Measurements from ENCODE around the gene PHPT1. TPM values are rescaled to one million over a fixed set of nuclear protein-coding genes. Genes with fewer than 3 reads are reported as not detected.
"Not testable (repeated sequence)": the region's sequence is repeated elsewhere in the genome, so short reads cannot be mapped to it uniquely, and the experiment has no call there.

PHPT1 gene
- total RNA-seq, 5 donors from 2014 or later (not counting 1 experiment from before 2014, with no cell fraction given), result 23.3 to 56.8 (median 43.5) TPM

DNA sequence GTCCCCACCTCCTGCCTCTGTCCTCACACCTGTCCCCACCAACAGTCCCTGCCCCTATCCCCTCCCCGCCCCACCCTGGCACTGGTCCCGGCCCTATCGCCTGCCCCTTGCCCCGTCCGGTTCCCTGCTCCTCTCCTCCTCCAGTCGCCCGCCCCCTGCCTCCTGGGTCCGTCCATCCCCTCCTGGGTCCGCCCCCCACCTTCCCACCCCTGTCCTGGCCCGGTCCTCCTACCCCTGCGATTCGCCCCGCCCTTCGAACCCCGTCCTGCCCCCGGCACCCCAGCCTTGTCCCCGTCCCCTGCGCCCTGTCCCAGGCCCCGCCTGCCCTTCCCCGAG, 16.5 kb downstream of the PHPT1 start:
- peak overlapping the region; percentile 58 to 60 for H3K4me3 ChIP-seq (ENCODE audit: control insufficient read depth in 1 of 2, extremely low read depth in 1 of 2, low read length in 1 of 2)
- 0% methylated on average over 9 of the region's 20 CpGs for WGBS (ENCODE audit: insufficient coverage)
- no peaks in the 10 kb centered on the region for H3K9me3 Mint-ChIP-seq
- H3K36me3 ChIP-seq (ENCODE audit: control insufficient read depth in 2 of 2, extremely low read depth in 1 of 2, insufficient read depth in 1 of 2, low read length in 1 of 2), result peaks cover 17 to 29% of the 10 kb centered on the region in 2 donors
- CTCF ChIA-PET, result interaction anchor here in 1 of 2 donors (0.6 kb wide), 1 partner anchor 353 kb away, joined by 5 read pairs; no protein-coding TSS in a partner anchor
- H3K36me3 Mint-ChIP-seq, result peaks cover 6% of the 10 kb centered on the region
- DNase-seq (no peak), ATAC-seq (replicated peaks in 1 of 4) (peak in 3 of 4 experiments; percentile 9 to 16 (median 11))
- H3K27ac Mint-ChIP-seq, result peak overlapping the region; percentile 58 to 61
- no peaks in the 10 kb centered on the region for H3K27me3 ChIP-seq (replicated peaks in 1 of 2; ENCODE audit: control insufficient read depth in 2 of 2, extremely low read depth in 1 of 2, insufficient read depth in 2 of 2, low read length in 1 of 2)
- POLR2A ChIA-PET, result no interaction called here
- peaks cover 14 to 25% (median 18%) of the 10 kb centered on the region in 3 donors for H3K4me1 Mint-ChIP-seq
- no peaks in the 10 kb centered on the region for H3K27me3 Mint-ChIP-seq
- H3K4me3 Mint-ChIP-seq, result peak overlapping the region; percentile 76 to 86 (median 83)
- peaks cover 4 to 32% of the 10 kb centered on the region in 2 experiments for H3K4me1 ChIP-seq (ENCODE audit: control insufficient read depth in 1 of 2, extremely low read depth in 1 of 2, insufficient read depth in 2 of 2, low read length in 2 of 2)
- no peaks in the 10 kb centered on the region for H3K9me3 ChIP-seq
- H3K27ac ChIP-seq (ENCODE audit: low read length), result peak overlapping the region; percentile 52

DNA sequence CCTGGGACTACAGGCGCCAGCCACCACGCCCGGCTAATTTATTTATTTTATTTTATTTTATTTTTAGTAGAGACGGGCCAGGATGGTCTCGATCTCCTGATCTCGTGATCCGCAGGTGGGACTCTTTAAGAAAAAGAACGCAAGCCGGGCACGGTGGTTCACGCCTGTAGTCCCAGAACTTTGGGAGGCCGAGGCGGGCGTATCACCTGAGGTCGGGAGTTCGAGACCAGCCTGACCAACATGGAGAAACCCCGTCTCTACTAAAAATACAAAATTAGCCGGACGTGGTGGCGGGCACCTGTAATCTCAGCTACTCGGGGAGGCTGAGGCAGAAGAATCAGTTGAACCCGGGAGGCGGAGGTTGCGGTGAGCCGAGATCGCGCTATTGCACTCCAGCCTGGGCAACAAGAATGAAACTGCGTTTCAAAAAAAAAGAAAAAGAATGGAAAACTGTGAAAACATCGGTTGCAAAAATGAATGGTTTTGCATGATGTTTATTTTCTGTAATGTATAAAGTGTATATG, 17.8 kb downstream of the PHPT1 start:
- H3K27ac Mint-ChIP-seq, result peak overlapping the region in 1 of 2 donors; percentile 16
- H3K27me3 Mint-ChIP-seq; H3K9me3 ChIP-seq; H3K36me3 Mint-ChIP-seq; H3K9me3 Mint-ChIP-seq; H3K27me3 ChIP-seq (replicated peaks in 1 of 2; ENCODE audit: control insufficient read depth in 2 of 2, extremely low read depth in 1 of 2, insufficient read depth in 2 of 2, low read length in 1 of 2); ATAC-seq (replicated peaks in 1 of 4); POLR2A ChIA-PET; CTCF ChIA-PET; DNase-seq: not testable (repeated sequence)
- WGBS (ENCODE audit: insufficient coverage), result 81% methylated on average over 8 of the region's 29 CpGs
- H3K27ac ChIP-seq (ENCODE audit: low read length), result peak overlapping the region; percentile 47
- peak overlapping the region; percentile 36 to 48 for H3K4me3 ChIP-seq (ENCODE audit: control insufficient read depth in 1 of 2, extremely low read depth in 1 of 2, low read length in 1 of 2)
- peaks cover 14 to 25% (median 18%) of the 10 kb centered on the region in 3 donors for H3K4me1 Mint-ChIP-seq
- peak overlapping the region; percentile 72 to 86 (median 76) for H3K4me3 Mint-ChIP-seq
- H3K36me3 ChIP-seq (ENCODE audit: control insufficient read depth in 2 of 2, extremely low read depth in 1 of 2, insufficient read depth in 1 of 2, low read length in 1 of 2), result peaks cover 9 to 19% of the 10 kb centered on the region in 2 donors
- H3K4me1 ChIP-seq (ENCODE audit: control insufficient read depth in 1 of 2, extremely low read depth in 1 of 2, insufficient read depth in 2 of 2, low read length in 2 of 2), result peaks cover 4 to 31% of the 10 kb centered on the region in 2 experiments

- H3K27ac ChIP-seq (ENCODE audit: low read length), result no peak overlapping the region
- POLR2A ChIA-PET, result no interaction called here
- H3K4me3 ChIP-seq (ENCODE audit: control insufficient read depth in 1 of 2, extremely low read depth in 1 of 2, low read length in 1 of 2), result no peak overlapping the region
Measured at GRCh38 chr9:136867480-136867879, 18.3 kb downstream of the PHPT1 start.

GRCh38 chr9:136867917-136868316, 18.7 kb downstream of the PHPT1 start:
- peaks cover 4 to 31% of the 10 kb centered on the region in 2 experiments for H3K4me1 ChIP-seq (ENCODE audit: control insufficient read depth in 1 of 2, extremely low read depth in 1 of 2, insufficient read depth in 2 of 2, low read length in 2 of 2)
- ChIA-PET CTCF (no interaction called here), POLR2A (no interaction called here)
- Mint-ChIP-seq H3K4me1 (peaks cover 14 to 25% (median 18%) of the 10 kb centered on the region in 3 donors), H3K36me3 (peaks cover 3% of the 10 kb centered on the region), H3K4me3 (peak overlapping the region; percentile 9 to 86 (median 76)), H3K9me3 (no peaks in the 10 kb centered on the region), H3K27ac (no peak overlapping the region), H3K27me3 (no peaks in the 10 kb centered on the region)
- H3K27ac ChIP-seq (ENCODE audit: low read length), result no peak overlapping the region
- no peaks in the 10 kb centered on the region for H3K27me3 ChIP-seq (replicated peaks in 1 of 2; ENCODE audit: control insufficient read depth in 2 of 2, extremely low read depth in 1 of 2, insufficient read depth in 2 of 2, low read length in 1 of 2)
- ATAC-seq (replicated peaks in 1 of 4), result no peak
- H3K9me3 ChIP-seq, result no peaks in the 10 kb centered on the region
- peaks cover 2 to 10% of the 10 kb centered on the region in 2 donors for H3K36me3 ChIP-seq (ENCODE audit: control insufficient read depth in 2 of 2, extremely low read depth in 1 of 2, insufficient read depth in 1 of 2, low read length in 1 of 2)
- over 99% methylated on average over 17 of the region's 18 CpGs for WGBS (ENCODE audit: insufficient coverage)
- DNase-seq, result no peak
- H3K4me3 ChIP-seq (ENCODE audit: control insufficient read depth in 1 of 2, extremely low read depth in 1 of 2, low read length in 1 of 2), result no peak overlapping the region

More at GRCh38 chr9:136867480-136867879, 18.3 kb downstream of the PHPT1 start:
- no CpG with 5 or more reads among the region's 18 CpGs for WGBS (ENCODE audit: insufficient coverage)
- no peaks in the 10 kb centered on the region for H3K27me3 Mint-ChIP-seq
- ATAC-seq (replicated peaks in 1 of 4) (no peak), DNase-seq (no peak)
- H3K36me3 ChIP-seq (ENCODE audit: control insufficient read depth in 2 of 2, extremely low read depth in 1 of 2, insufficient read depth in 1 of 2, low read length in 1 of 2), result peaks cover 4 to 14% of the 10 kb centered on the region in 2 donors
- H3K36me3 Mint-ChIP-seq, result peaks cover 3% of the 10 kb centered on the region
- peak overlapping the region; percentile 72 to 86 (median 76) for H3K4me3 Mint-ChIP-seq
- CTCF ChIA-PET, result no interaction called here
- no peaks in the 10 kb centered on the region for H3K9me3 ChIP-seq
- H3K27me3 ChIP-seq (replicated peaks in 1 of 2; ENCODE audit: control insufficient read depth in 2 of 2, extremely low read depth in 1 of 2, insufficient read depth in 2 of 2, low read length in 1 of 2), result no peaks in the 10 kb centered on the region
- peak overlapping the region in 1 of 2 donors; percentile 6 for H3K27ac Mint-ChIP-seq
- H3K4me1 Mint-ChIP-seq, result peaks cover 14 to 25% (median 18%) of the 10 kb centered on the region in 3 donors
- H3K4me1 ChIP-seq (ENCODE audit: control insufficient read depth in 1 of 2, extremely low read depth in 1 of 2, insufficient read depth in 2 of 2, low read length in 2 of 2), result peaks cover 4 to 31% of the 10 kb centered on the region in 2 experiments
- H3K9me3 Mint-ChIP-seq, result no peaks in the 10 kb centered on the region

- Mint-ChIP-seq H3K36me3 (peaks cover 2% of the 10 kb centered on the region), H3K9me3 (no peaks in the 10 kb centered on the region), H3K4me3 (peak overlapping the region in 2 of 3 donors; percentile 46 to 59), H3K4me1 (peaks cover 13 to 23% (median 18%) of the 10 kb centered on the region in 3 donors), H3K27ac (peak overlapping the region in 1 of 2 donors; percentile 39), H3K27me3 (no peaks in the 10 kb centered on the region)
- DNase-seq, result no peak
- H3K36me3 ChIP-seq (ENCODE audit: control insufficient read depth in 2 of 2, extremely low read depth in 1 of 2, insufficient read depth in 1 of 2, low read length in 1 of 2), result peaks cover 0 to 2% of the 10 kb centered on the region in 2 donors
- ATAC-seq (replicated peaks in 1 of 4), result no peak
- H3K4me3 ChIP-seq (ENCODE audit: control insufficient read depth in 1 of 2, extremely low read depth in 1 of 2, low read length in 1 of 2), result no peak overlapping the region
- 90% methylated on average over 9 of the region's 11 CpGs for WGBS (ENCODE audit: insufficient coverage)
- POLR2A ChIA-PET, result no interaction called here
- H3K9me3 ChIP-seq, result no peaks in the 10 kb centered on the region
- no peak overlapping the region for H3K27ac ChIP-seq (ENCODE audit: low read length)
- CTCF ChIA-PET, result no interaction called here
- no peaks in the 10 kb centered on the region for H3K27me3 ChIP-seq (replicated peaks in 1 of 2; ENCODE audit: control insufficient read depth in 2 of 2, extremely low read depth in 1 of 2, insufficient read depth in 2 of 2, low read length in 1 of 2)
- peaks cover 4 to 28% of the 10 kb centered on the region in 2 experiments for H3K4me1 ChIP-seq (ENCODE audit: control insufficient read depth in 1 of 2, extremely low read depth in 1 of 2, insufficient read depth in 2 of 2, low read length in 2 of 2)
Measured at GRCh38 chr9:136868644-136869043, 19.4 kb downstream of the PHPT1 start.

DNA sequence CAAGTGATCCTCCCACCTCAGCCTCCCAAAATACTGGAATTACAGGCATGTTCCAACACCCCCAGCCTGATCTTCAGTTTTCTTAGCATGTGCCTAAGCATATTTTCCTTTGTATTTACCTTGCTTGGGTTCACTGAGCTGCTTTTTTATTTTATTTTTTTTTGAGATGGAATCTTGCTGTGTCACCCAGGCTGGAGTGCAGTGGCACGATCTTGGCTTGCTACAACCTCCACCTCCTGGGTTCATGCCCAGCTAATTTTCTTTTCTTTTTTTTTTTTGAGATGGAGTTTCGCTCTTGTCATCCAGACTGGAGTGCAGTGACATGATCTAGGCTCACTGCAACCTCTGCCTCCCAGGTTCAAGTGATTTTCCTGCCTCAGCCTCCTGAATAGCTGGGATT, 20.4 kb downstream of the PHPT1 start:
- not testable (repeated sequence) for ATAC-seq (replicated peaks in 1 of 4); H3K27ac Mint-ChIP-seq; H3K4me3 ChIP-seq (ENCODE audit: control insufficient read depth in 1 of 2, extremely low read depth in 1 of 2, low read length in 1 of 2); H3K36me3 ChIP-seq (ENCODE audit: control insufficient read depth in 2 of 2, extremely low read depth in 1 of 2, insufficient read depth in 1 of 2, low read length in 1 of 2); H3K4me3 Mint-ChIP-seq; H3K27ac ChIP-seq (ENCODE audit: low read length); H3K9me3 Mint-ChIP-seq; H3K27me3 Mint-ChIP-seq; H3K36me3 Mint-ChIP-seq; H3K9me3 ChIP-seq; DNase-seq; H3K27me3 ChIP-seq (replicated peaks in 1 of 2; ENCODE audit: control insufficient read depth in 2 of 2, extremely low read depth in 1 of 2, insufficient read depth in 2 of 2, low read length in 1 of 2)
- POLR2A ChIA-PET, result interaction anchor here in 1 of 2 donors (0.7 kb wide), 1 partner anchor 150 kb away, joined by 4 read pairs; no protein-coding TSS in a partner anchor
- no CpG with 5 or more reads among the region's 2 CpGs for WGBS (ENCODE audit: insufficient coverage)
- peaks cover 9 to 14% (median 10%) of the 10 kb centered on the region in 3 donors for H3K4me1 Mint-ChIP-seq
- H3K4me1 ChIP-seq (ENCODE audit: control insufficient read depth in 1 of 2, extremely low read depth in 1 of 2, insufficient read depth in 2 of 2, low read length in 2 of 2), result peaks cover 4 to 21% of the 10 kb centered on the region in 2 experiments
- CTCF ChIA-PET, result interaction anchor here (0.6 to 0.7 kb wide), 2 partner anchors 32 to 49 kb away, joined by 4 to 5 read pairs; no protein-coding TSS in a partner anchor
